Adipocyte (in vitro differentiated cells): Measurements from ENCODE around the gene CROT.
A peak's percentile ranks its signal among the peaks of the same experiment; 100 is the strongest.

Source experiments
- DNase-seq: peaks from one replicate; pipeline ENCODE4 v3.0.0-alpha.2; 2015; ENCODE audit warnings: low read depth
- H3K27me3 ChIP-seq: replicated peaks from 2 replicates; pipeline ENCODE4 v1.7.0; 2013; ENCODE audit warnings: mild to moderate bottlenecking, low read length, moderate library complexity; ENCODE audit not compliant: control insufficient read depth, insufficient read depth
- H3K36me3 ChIP-seq: 2 replicates; pipeline ENCODE4 v1.7.0; 2013; ENCODE audit warnings: low read length, mild to moderate bottlenecking, moderate library complexity; ENCODE audit not compliant: control insufficient read depth, insufficient read depth, severe bottlenecking
- H3K4me1 ChIP-seq: 2 replicates; pipeline ENCODE4 v1.7.0; 2013; ENCODE audit warnings: mild to moderate bottlenecking, low read length, moderate library complexity; ENCODE audit not compliant: control insufficient read depth, insufficient read depth
- H3K4me3 ChIP-seq: 2 replicates; pipeline ENCODE4 v1.7.0; 2013; ENCODE audit warnings: mild to moderate bottlenecking, low read length, moderate library complexity
- H3K9ac ChIP-seq: 2 replicates; pipeline ENCODE4 v1.7.0; 2013; ENCODE audit warnings: mild to moderate bottlenecking, low read length, moderate library complexity
- H3K9me3 ChIP-seq: 2 replicates; pipeline ENCODE4 v1.7.0; 2013; ENCODE audit warnings: mild to moderate bottlenecking, low read length, moderate library complexity; ENCODE audit not compliant: control insufficient read depth

Gene CROT

DNA sequence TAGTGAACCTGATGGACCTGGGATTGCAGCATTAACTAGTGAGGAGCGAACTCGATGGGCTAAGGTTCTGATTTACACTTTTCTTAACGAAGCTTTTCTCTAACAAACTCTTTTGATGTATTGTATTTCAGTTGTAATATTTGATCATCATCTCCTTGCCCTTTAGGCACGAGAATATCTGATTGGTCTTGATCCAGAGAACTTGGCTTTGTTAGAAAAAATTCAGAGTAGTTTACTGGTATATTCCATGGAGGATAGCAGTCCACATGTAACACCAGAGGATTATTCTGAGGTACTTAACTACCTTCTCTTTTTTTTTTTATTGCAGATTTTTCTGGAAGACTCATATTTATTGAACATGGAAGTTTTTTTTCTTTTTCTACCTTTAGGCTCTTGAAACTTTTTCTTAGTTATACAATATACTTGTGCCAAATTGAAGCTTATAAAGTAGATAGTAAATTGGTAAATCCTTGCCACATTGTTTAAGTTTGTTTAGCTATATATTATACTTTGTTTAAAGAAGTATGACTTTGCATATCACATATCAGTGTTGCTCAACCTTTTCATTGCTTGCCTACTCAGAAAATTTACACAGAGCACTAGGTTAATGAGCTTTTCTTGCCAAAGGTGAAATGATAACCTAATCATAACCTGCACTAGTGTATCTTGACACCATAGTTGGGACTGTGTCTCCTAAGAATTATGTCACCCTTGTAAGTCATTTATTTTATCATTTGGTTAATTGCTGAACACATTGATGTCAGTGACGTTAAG is 30.4 kb downstream of the CROT start:
- Histone ChIP-seq H3K36me3 (peaks cover 27% of the 10 kb centered on the region), H3K9me3 (no peaks in the 10 kb centered on the region), H3K9ac (no peak overlapping the region), H3K4me1 (peaks cover under 1% of the 10 kb centered on the region), H3K27me3 (no peaks in the 10 kb centered on the region), H3K4me3 (no peak overlapping the region)
- DNase-seq, result peak; percentile 14

DNA sequence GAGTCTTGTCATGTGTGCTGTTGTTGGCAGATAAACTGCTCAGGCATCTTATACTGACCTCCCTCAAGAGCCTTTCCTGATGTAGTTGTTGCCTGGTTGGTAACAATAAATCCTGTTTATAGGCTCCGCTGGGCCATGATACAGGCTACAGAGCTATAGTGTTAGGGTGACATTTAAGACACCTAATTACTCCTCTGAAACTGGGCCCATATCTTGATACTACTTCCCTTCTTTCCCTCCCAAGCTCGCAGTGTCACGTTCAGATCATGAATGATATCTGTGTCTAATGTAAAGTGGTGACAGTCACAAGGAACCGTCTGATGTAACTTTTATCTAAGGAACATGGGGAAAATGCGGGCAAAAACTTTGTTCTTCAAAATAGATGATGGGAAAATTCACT is 35.4 kb downstream of the CROT start:
- DNase-seq, result no peak
- H3K4me3 ChIP-seq, result no peak overlapping the region
- H3K27me3 ChIP-seq, result no peaks in the 10 kb centered on the region
- H3K4me1 ChIP-seq, result no peaks in the 10 kb centered on the region
- H3K36me3 ChIP-seq, result peaks cover 51% of the 10 kb centered on the region
- H3K9ac ChIP-seq, result no peak overlapping the region
- H3K9me3 ChIP-seq, result no peaks in the 10 kb centered on the region

DNA sequence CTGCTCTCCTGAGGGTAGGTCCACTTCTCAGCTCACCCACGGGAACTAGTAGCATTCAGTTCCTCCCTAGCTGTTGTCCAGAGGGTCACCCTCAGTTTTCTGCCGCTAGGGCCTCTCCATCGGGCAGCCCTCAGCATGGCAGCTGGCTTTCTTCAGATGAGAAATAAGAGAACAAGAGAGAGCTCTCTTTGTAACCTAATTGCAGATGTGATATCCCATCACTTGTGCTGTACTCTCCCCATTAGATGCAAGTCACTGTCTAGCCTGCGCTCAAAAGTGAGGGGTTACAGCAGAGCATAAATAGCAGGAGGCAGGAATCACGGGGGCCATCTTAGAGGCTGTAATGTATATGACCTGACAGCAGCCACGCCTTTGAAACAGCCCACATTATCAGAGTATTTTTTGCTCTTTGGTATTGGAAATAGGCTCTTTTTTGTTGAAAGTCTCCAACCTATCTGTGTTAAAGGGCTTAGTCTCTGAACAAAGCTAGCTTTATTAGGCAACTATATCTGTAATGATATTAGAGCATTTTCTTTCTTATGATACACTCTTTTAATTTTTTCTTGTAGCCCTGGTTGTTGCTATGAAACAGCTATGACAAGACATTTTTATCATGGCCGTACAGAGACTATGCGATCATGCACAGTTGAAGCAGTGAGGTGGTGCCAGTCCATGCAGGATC is 45.7 kb downstream of the CROT start:
- H3K9me3 ChIP-seq, result no peaks in the 10 kb centered on the region
- H3K4me1 ChIP-seq, result peaks cover 5% of the 10 kb centered on the region
- H3K4me3 ChIP-seq, result no peak overlapping the region
- H3K36me3 ChIP-seq, result peaks cover 31% of the 10 kb centered on the region
- no peaks in the 10 kb centered on the region for H3K27me3 ChIP-seq
- H3K9ac ChIP-seq, result no peak overlapping the region
- DNase-seq, result no peak

DNA sequence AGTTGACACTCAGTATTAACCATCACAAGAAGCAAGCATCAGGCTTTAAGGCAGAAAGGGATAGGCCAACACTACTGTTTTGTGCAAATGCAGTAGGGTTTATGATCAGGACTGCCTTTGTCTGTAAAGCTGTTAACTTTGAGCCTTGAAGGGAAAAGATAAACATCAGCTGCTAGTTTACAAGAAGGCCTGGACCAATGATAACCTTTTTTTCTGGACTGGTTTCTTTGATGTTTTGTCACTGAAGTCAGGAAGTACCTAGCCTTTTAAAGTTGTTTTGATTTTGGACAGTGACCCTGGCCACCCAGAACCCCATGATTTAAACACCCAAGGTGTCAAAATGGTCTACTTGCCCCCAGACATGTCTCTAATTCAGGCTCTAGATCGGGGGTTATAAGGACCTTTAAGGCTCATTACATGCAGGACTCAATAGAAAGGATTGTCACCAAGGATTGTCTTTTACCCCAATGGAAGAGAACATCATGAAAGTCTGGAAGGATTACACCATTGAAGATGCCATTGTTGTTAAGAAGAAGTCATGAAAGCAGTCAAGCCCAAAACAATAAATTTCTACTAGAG is 50.1 kb downstream of the CROT start:
- Histone ChIP-seq H3K27me3 (no peaks in the 10 kb centered on the region), H3K4me1 (peaks cover 16% of the 10 kb centered on the region), H3K36me3 (peaks cover 26% of the 10 kb centered on the region), H3K9ac (no peak overlapping the region), H3K4me3 (no peak overlapping the region), H3K9me3 (no peaks in the 10 kb centered on the region)
- no peak for DNase-seq

DNA sequence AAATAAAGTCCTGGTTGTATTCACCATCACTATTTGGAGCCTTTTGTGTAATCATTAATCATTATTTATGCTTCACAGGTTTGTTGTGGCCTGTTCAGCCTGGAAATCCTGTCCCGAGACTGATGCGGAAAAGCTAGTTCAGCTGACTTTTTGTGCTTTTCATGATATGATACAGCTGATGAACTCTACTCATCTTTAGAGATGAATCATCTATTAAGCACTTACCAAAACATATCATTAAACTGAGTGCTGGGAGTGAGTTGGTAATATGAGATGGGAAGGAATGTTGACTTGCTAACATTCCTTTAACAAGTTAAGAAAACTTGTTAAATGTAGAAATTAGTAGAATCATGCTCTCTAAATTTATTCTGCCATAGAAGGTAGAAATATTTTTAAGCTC is 53.0 kb downstream of the CROT start:
- peaks cover 17% of the 10 kb centered on the region for H3K36me3 ChIP-seq
- no peak overlapping the region for H3K9ac ChIP-seq
- H3K4me3 ChIP-seq, result no peak overlapping the region
- DNase-seq, result peak; percentile 44
- H3K27me3 ChIP-seq, result no peaks in the 10 kb centered on the region
- H3K9me3 ChIP-seq, result no peaks in the 10 kb centered on the region
- peaks cover 12% of the 10 kb centered on the region for H3K4me1 ChIP-seq

DNA sequence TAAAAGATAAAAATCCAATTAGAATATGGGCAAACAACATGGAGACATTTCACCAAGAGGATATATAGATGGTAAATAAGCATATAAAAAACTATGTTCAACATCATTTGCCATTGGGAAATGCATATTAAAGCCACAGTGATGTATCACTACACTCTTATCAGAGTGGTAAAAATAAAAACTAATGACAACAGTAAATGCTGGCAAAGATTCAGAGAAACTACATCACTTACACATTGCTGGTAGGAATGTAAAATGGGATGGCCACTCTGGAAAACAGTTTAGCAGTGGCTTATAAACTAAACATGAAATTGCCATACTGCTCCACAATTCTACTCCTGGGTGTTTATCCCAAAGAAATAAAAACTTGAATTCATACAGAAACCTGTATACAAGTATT is 59.2 kb downstream of the CROT start:
- Histone ChIP-seq H3K4me1 (no peaks in the 10 kb centered on the region), H3K9me3 (no peaks in the 10 kb centered on the region), H3K9ac (no peak overlapping the region), H3K36me3 (no peaks in the 10 kb centered on the region), H3K4me3 (no peak overlapping the region), H3K27me3 (no peaks in the 10 kb centered on the region)
- no peak for DNase-seq

DNA sequence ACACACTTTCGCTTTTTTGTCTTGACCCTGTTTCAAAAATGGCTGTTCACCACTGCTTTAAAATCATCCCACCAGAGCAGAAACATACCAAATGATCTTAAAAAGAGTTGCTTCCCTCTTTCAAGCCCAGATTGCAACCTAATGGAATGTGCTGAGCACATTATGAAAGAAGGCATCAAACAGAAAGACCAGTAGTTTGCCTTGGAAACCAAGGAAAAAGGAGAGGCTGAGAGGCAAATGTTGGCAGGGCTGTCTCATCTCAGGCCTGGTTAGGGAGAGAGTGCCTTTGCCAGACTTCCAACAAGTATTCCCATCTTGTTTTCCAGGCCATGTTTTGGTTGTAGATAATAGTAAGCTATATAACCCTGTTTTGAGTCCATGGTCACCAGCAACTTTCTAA is 65.7 kb downstream of the CROT start:
- peak; percentile 40 for DNase-seq
- H3K4me1 ChIP-seq, result peaks cover 26% of the 10 kb centered on the region
- H3K4me3 ChIP-seq, result no peak overlapping the region
- H3K36me3 ChIP-seq, result no peaks in the 10 kb centered on the region
- no peaks in the 10 kb centered on the region for H3K9me3 ChIP-seq
- no peaks in the 10 kb centered on the region for H3K27me3 ChIP-seq
- no peak overlapping the region for H3K9ac ChIP-seq

DNA sequence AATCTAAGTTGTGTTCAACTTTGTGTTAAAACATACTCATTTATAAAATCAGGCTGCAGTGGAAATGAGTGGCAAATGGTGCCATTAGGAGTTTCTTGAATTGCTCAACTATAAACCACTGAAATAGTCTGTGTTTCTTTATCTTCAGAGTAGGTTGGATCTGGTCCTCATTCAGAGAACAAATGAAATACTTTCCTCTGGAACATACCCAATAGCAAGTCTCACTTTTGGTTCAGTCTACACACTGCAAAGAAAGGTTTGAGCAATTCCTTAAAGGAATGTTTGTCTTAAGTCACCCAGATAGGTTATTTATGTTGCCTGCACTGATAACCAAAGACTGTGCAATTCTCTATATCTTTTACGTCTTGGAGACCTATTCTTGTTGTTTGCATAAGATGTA is 67.6 kb downstream of the CROT start:
- H3K4me3 ChIP-seq, result no peak overlapping the region
- H3K36me3 ChIP-seq, result no peaks in the 10 kb centered on the region
- peaks cover 26% of the 10 kb centered on the region for H3K4me1 ChIP-seq
- DNase-seq, result peak; percentile 78
- no peaks in the 10 kb centered on the region for H3K27me3 ChIP-seq
- H3K9me3 ChIP-seq, result no peaks in the 10 kb centered on the region
- no peak overlapping the region for H3K9ac ChIP-seq

DNA sequence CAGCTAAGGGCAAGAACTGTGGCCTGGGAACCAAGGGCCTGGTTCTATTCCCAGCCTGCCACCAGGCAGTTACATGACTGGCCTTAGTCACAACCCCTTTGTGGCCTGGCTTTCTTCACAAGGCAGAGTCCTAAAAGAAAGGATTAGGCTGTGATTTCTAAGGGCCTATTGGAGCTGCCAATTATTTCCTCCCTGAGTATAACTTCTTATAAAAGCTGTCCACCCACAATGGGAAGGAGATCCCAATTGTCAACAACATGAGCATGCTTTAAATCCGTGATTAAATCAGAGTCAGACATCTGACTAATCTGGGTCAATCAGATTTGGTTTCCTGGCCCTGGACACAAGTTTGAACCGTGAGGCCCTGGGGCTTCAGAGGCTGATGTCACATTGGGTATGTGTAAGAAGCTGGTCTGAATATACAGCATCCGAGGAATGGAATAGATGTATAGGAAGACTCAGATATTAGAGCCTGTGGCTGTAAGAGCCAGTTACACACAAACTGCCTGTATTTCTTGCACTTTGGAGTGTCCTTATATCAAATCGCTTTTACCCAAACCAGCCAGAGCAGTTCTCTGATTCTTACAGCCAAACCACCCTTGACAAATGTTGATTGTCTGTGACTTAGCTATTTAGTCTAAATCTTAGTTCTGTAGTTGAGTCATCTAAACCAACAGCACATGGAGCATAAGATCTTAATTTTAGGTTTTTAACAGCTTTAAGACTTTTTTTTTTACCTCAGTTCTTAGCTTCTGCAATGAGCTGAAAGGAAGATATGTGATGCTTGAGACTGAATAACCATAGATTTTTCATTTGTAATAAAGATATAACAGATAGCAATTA is 68.7 kb downstream of the CROT start:
- H3K4me1 ChIP-seq, result peaks cover 26% of the 10 kb centered on the region
- H3K36me3 ChIP-seq, result no peaks in the 10 kb centered on the region
- H3K9ac ChIP-seq, result no peak overlapping the region
- DNase-seq, result peak; percentile 86
- no peaks in the 10 kb centered on the region for H3K9me3 ChIP-seq
- no peaks in the 10 kb centered on the region for H3K27me3 ChIP-seq
- no peak overlapping the region for H3K4me3 ChIP-seq

DNA sequence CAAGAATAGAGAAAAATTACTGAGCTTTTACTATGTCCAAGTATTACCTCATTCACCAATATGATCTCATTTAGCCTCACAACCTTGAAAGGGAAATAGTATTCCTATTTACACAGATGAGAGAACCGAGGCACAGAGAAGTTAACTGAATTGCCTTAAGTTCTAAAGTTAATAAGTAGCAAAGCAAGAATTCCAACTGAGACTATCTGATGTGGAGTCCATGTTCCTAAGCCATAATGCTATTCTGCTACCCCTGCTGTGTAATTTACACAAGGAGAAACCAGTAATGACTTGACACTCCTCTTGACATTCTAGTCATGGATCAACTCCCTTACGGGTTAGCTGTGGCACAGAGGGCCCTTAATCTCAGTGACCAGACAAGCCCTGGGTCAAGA is 69.3 kb downstream of the CROT start:
- Histone ChIP-seq H3K9me3 (no peaks in the 10 kb centered on the region), H3K4me1 (peaks cover 26% of the 10 kb centered on the region), H3K4me3 (no peak overlapping the region), H3K27me3 (no peaks in the 10 kb centered on the region), H3K9ac (no peak overlapping the region), H3K36me3 (no peaks in the 10 kb centered on the region)
- peak; percentile 54 for DNase-seq
